C1 segment of cervical spinal cord (tissue), 14 donors: ENCODE data around the gene AMD1.
"Not testable (repeated sequence)": the region's sequence is repeated elsewhere in the genome, so short reads cannot be mapped to it uniquely, and the experiment has no call there.

Experiments used
- DNase-seq, 14 donors: peaks; one replicate each; lab custom pipeline; 2025; lab: John Stamatoyannopoulos, UW

The AMD1 gene

GRCh38 chr6:110877569-110877968 is 3.0 kb downstream of the AMD1 start:
- no peak for DNase-seq

GRCh38 chr6:110878751-110879522 is 4.4 kb downstream of the AMD1 start:
- peak in 9 of 14 donors; percentile 6 to 42 (median 22) for DNase-seq

GRCh38 chr6:110880651-110881050 is 6.1 kb downstream of the AMD1 start:
- DNase-seq = no peak

- DNase-seq = no peak
Measured at GRCh38 chr6:110881546-110882273, 7.1 kb downstream of the AMD1 start.

GRCh38 chr6:110882274-110882619 is 7.7 kb downstream of the AMD1 start:
- DNase-seq = no peak

GRCh38 chr6:110882824-110883554 is 8.4 kb downstream of the AMD1 start:
- DNase-seq = peak in 1 of 14 donors; percentile 12

GRCh38 chr6:110884321-110884720 is 9.7 kb downstream of the AMD1 start:
- DNase-seq = no peak

GRCh38 chr6:110885526-110885925 is 10.9 kb downstream of the AMD1 start:
- DNase-seq = no peak

GRCh38 chr6:110886555-110887167 is 12.1 kb downstream of the AMD1 start:
- no peak for DNase-seq

GRCh38 chr6:110890288-110890687 is 15.7 kb downstream of the AMD1 start:
- DNase-seq = no peak

- no peak for DNase-seq
Measured at GRCh38 chr6:110895907-110896608, 21.5 kb downstream of the AMD1 start.

- DNase-seq = no peak
Measured at GRCh38 chr6:110897433-110897832, 22.8 kb downstream of the AMD1 start.

- DNase-seq = no peak
Measured at GRCh38 chr6:110898111-110898510, 23.5 kb downstream of the AMD1 start.

GRCh38 chr6:110900028-110900598 is 25.5 kb downstream of the AMD1 start:
- DNase-seq = no peak

- not testable (repeated sequence) for DNase-seq
Measured at GRCh38 chr6:110901601-110902000, 27.0 kb downstream of the AMD1 start.

GRCh38 chr6:110902091-110902490 is 27.5 kb downstream of the AMD1 start:
- DNase-seq = no peak

- not testable (repeated sequence) for DNase-seq
Measured at GRCh38 chr6:110906273-110906672, 31.7 kb downstream of the AMD1 start.

GRCh38 chr6:110930781-110931180 is 56.2 kb downstream of the AMD1 start:
- no peak for DNase-seq

- no peak for DNase-seq
Measured at GRCh38 chr6:110933912-110934311, 59.3 kb downstream of the AMD1 start.

GRCh38 chr6:110934381-110934898 is 59.9 kb downstream of the AMD1 start:
- no peak for DNase-seq

- DNase-seq = no peak
Measured at GRCh38 chr6:110935171-110935570, 60.6 kb downstream of the AMD1 start.
